Effector memory CD4-positive, alpha-beta T cell (primary cell): ENCODE data around the gene HSPB7.
"Not testable (repeated sequence)": the region's sequence is repeated elsewhere in the genome, so short reads cannot be mapped to it uniquely, and the experiment has no call there.

Experiments used
- DNase-seq, 3 donors: peaks; one replicate each; pipeline ENCODE4 v3.0.0-alpha.2; 2020
- H3K27ac ChIP-seq: 2 replicates; pipeline ENCODE4 v1.7.0; 2013; ENCODE audit warnings: mild to moderate bottlenecking, low read length, moderate library complexity; ENCODE audit not compliant: insufficient read depth, poor library complexity, severe bottlenecking
- H3K27me3 ChIP-seq: replicated peaks from 2 replicates; pipeline ENCODE4 v1.7.0; 2013; ENCODE audit warnings: mild to moderate bottlenecking, low read length; ENCODE audit not compliant: insufficient read depth, control insufficient read depth, poor library complexity, severe bottlenecking
- H3K36me3 ChIP-seq: 2 replicates; pipeline ENCODE4 v1.7.0; 2013; ENCODE audit warnings: mild to moderate bottlenecking, low read length, moderate library complexity; ENCODE audit not compliant: control insufficient read depth, insufficient read depth
- H3K4me1 ChIP-seq: 2 replicates; pipeline ENCODE4 v1.7.0; 2013; ENCODE audit warnings: low read length, mild to moderate bottlenecking; ENCODE audit not compliant: control insufficient read depth, insufficient read depth, poor library complexity, severe bottlenecking
- H3K4me3 ChIP-seq: 2 replicates; pipeline ENCODE4 v1.7.0; 2013; ENCODE audit warnings: low read length, low read depth, mild to moderate bottlenecking; ENCODE audit not compliant: insufficient read depth, poor library complexity, severe bottlenecking
- H3K9me3 ChIP-seq: 2 replicates; pipeline ENCODE4 v1.7.0; 2013; ENCODE audit warnings: mild to moderate bottlenecking, low read length, moderate library complexity; ENCODE audit not compliant: control insufficient read depth

The HSPB7 gene

GRCh38 chr1:16009030-16009460 is 8.8 kb downstream of the HSPB7 start:
- peak; percentile 46 to 58 (median 47) for DNase-seq
- peaks cover 7% of the 10 kb centered on the region for H3K27me3 ChIP-seq
- H3K4me3 ChIP-seq = no peak overlapping the region

DNA sequence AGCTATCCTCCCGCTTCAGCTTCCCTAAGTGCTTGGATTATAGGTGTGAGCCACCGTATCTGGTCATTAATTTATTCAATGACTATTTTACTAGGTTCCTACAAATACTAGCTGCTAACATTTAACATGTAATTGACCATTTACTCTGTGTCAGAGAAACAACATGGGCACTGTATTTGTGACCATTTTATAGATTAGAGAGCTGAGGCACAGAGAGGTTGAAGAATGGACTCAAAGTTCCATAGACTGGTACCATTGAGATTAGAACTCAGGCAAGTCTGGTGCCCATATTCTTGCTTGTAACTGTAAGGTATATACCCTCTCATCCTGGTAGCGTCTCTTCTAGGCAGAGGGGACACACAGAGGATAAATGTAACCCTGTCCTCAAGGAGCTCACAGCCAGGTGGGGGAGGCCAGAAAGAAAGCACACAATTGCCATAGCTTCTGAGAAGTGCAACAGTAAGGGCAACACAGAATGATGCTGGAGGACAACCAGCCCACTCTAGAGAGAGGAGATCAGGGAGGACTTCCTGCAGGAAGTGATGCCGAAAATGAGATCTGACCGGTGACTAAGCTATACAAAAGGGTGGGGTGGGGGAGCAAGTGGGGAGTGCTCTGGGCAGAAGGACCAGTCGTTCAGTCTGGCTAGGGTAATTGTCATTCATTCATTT is 10.0 kb downstream of the HSPB7 start:
- H3K4me1 ChIP-seq = peaks cover 1% of the 10 kb centered on the region
- no peak overlapping the region for H3K4me3 ChIP-seq
- DNase-seq = no peak
- H3K36me3 ChIP-seq = no peaks in the 10 kb centered on the region
- no peak overlapping the region for H3K27ac ChIP-seq
- H3K27me3 ChIP-seq = peaks cover 2% of the 10 kb centered on the region
- no peaks in the 10 kb centered on the region for H3K9me3 ChIP-seq

More at GRCh38 chr1:16009030-16009460, 8.8 kb downstream of the HSPB7 start:
- H3K9me3 ChIP-seq = no peaks in the 10 kb centered on the region
- no peak overlapping the region for H3K27ac ChIP-seq
- peaks cover 6% of the 10 kb centered on the region for H3K4me1 ChIP-seq
- no peaks in the 10 kb centered on the region for H3K36me3 ChIP-seq

GRCh38 chr1:16006552-16007485 is 11.0 kb downstream of the HSPB7 start:
- DNase-seq = no peak
- no peak overlapping the region for H3K4me3 ChIP-seq
- H3K9me3 ChIP-seq = no peaks in the 10 kb centered on the region
- H3K27ac ChIP-seq = no peak overlapping the region
- no peaks in the 10 kb centered on the region for H3K36me3 ChIP-seq
- H3K4me1 ChIP-seq = no peaks in the 10 kb centered on the region
- no peaks in the 10 kb centered on the region for H3K27me3 ChIP-seq

DNA sequence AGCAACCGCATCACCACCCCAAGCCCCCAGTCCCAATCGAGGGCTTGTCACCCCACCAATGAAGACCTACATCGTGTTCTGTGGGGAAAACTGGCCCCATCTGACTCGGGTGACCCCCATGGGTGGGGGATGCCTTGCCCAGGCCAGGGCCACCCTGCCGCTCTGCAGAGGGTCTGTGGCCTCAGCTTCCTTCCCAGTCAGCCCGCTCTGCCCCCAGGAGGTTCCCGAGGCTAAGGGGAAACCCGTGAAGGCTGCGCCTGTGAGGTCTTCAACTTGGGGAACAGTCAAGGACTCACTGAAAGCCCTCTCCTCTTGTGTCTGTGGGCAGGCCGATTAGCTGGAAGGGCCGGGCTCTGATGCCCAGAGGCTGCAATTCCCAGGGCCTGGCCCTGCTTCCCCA is 11.8 kb downstream of the HSPB7 start:
- Histone ChIP-seq H3K9me3 (no peaks in the 10 kb centered on the region), H3K4me3 (no peak overlapping the region), H3K27ac (no peak overlapping the region), H3K36me3 (no peaks in the 10 kb centered on the region), H3K27me3 (no peaks in the 10 kb centered on the region), H3K4me1 (no peaks in the 10 kb centered on the region)
- DNase-seq = no peak

- no peaks in the 10 kb centered on the region for H3K27me3 ChIP-seq
- H3K27ac ChIP-seq = no peak overlapping the region
- H3K4me1 ChIP-seq = no peaks in the 10 kb centered on the region
- no peaks in the 10 kb centered on the region for H3K9me3 ChIP-seq
- no peaks in the 10 kb centered on the region for H3K36me3 ChIP-seq
- H3K4me3 ChIP-seq = no peak overlapping the region
- DNase-seq = no peak
These were observed 12.2 kb downstream of the HSPB7 start for GRCh38 chr1:16005597-16005996.

DNA sequence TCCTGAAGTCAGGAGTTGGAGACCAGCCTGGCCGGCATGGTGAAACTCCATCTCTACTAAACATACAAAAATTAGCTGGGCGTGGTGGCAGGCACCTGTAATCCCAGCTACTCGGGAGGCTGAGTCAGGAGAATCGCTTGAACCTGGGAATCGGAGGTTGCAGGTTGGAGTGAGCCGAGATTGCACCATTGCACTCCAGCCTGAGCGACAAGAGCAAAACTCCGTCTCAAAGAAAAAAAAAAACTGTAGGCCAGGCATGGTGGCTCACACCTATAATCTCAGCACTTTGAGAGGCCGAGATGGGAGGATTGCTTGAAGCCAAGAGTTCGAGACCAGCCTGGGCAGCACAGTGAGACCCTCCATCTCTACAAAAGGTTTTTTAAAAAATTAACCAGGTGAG is 16.6 kb downstream of the HSPB7 start:
- DNase-seq, H3K9me3 ChIP-seq, H3K27ac ChIP-seq, H3K27me3 ChIP-seq, H3K4me3 ChIP-seq, H3K36me3 ChIP-seq, H3K4me1 ChIP-seq: not testable (repeated sequence)

GRCh38 chr1:15998929-15999328 is 18.9 kb downstream of the HSPB7 start:
- no peaks in the 10 kb centered on the region for H3K36me3 ChIP-seq
- no peaks in the 10 kb centered on the region for H3K4me1 ChIP-seq
- no peak overlapping the region for H3K4me3 ChIP-seq
- no peak overlapping the region for H3K27ac ChIP-seq
- no peaks in the 10 kb centered on the region for H3K27me3 ChIP-seq
- DNase-seq = no peak
- H3K9me3 ChIP-seq = no peaks in the 10 kb centered on the region

GRCh38 chr1:15997637-15998280 is 20.1 kb downstream of the HSPB7 start:
- DNase-seq = no peak
- H3K27me3 ChIP-seq = no peaks in the 10 kb centered on the region
- no peaks in the 10 kb centered on the region for H3K36me3 ChIP-seq
- H3K9me3 ChIP-seq = no peaks in the 10 kb centered on the region
- no peak overlapping the region for H3K27ac ChIP-seq
- H3K4me3 ChIP-seq = no peak overlapping the region
- no peaks in the 10 kb centered on the region for H3K4me1 ChIP-seq

DNA sequence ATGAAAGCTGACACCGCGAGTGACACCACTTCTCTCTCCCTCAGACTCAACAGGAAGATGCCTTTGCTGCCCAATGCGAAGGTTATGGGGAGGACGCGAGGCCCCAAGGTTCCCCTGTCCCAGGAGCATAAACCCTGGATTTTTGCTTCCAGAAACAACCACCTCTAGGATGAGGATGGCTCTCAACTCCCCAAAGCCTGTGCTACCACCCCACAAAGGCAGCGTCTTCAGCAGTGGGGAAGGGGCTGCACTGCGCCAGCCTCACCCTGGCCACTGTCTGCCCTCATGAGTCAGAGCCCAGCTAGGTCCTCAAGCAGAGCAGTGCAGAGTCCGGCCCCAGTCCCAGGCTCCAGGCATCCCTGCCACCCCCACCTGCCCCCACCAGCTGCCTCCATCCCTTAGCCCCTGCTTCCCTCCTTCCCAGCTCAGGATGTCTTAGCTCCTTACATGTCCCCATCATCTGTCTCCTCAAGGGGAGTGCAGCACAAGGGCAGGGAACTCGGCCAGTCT is 20.7 kb downstream of the HSPB7 start:
- no peaks in the 10 kb centered on the region for H3K36me3 ChIP-seq
- H3K27ac ChIP-seq = no peak overlapping the region
- no peaks in the 10 kb centered on the region for H3K4me1 ChIP-seq
- H3K27me3 ChIP-seq = no peaks in the 10 kb centered on the region
- no peak for DNase-seq
- H3K4me3 ChIP-seq = no peak overlapping the region
- H3K9me3 ChIP-seq = no peaks in the 10 kb centered on the region
